Activated naive CD4-positive, alpha-beta T cell treated with anti-CD3 and anti-CD28 coated beads, Interleukin-2, amount 50 U/mL, for 16 hours (primary cell): Measurements from ENCODE around the gene FARS2.

Experiments
- DNase-seq: peaks from one replicate; pipeline ENCODE4 v3.0.0-alpha.2; 2020

The FARS2 gene

DNA sequence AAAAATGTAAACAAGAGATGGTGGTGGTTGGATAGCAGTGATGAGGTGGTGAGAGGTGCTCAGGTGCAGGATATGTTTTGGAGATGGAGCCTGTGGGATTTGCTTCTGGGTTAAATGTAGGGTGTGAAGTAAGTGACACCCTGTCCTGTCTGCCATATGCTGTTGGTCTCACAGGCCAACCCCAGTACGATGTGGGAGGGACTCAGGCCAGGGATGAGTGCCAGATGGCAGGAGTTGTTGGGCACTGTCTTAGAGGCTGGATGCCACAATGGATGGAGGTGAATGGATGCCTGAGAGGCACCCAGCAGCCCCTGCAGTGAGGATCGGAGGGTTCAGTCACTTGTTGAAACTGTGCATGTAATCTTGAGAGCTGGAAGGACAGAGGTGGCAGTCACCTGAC is 486.1 kb downstream of the FARS2 start:
- no peak for DNase-seq

DNA sequence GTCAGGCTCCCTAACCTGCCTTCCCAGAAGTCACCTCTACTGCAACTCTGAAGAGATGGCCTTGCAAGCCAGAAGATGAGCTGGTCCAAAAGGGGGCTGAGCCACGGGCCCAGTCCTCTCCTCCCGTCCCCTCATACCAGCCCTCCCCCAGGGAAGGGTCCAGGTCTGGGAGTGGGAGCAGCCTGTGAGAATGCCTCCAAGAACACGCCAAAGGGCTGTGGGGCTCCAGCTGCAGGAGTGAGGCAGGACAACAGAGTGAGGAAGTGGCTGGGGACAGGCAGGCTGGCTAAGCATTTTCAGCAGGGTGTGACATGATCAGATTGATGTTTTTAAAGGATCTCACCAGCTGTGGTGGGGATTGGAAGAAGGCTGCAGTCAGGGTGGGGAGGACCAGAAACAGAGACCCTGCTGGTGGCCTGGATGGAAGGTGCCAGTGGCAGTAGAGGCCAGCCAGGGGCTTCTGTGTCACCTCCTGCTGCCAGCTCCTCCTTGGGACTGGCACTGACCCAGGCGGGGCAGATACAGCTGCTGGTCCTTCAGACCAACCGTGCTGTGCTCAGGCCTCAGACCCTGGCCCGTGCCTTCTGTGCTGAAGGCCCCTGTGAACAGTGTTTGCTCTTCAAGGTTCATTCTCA is 487.8 kb downstream of the FARS2 start:
- no peak for DNase-seq

DNA sequence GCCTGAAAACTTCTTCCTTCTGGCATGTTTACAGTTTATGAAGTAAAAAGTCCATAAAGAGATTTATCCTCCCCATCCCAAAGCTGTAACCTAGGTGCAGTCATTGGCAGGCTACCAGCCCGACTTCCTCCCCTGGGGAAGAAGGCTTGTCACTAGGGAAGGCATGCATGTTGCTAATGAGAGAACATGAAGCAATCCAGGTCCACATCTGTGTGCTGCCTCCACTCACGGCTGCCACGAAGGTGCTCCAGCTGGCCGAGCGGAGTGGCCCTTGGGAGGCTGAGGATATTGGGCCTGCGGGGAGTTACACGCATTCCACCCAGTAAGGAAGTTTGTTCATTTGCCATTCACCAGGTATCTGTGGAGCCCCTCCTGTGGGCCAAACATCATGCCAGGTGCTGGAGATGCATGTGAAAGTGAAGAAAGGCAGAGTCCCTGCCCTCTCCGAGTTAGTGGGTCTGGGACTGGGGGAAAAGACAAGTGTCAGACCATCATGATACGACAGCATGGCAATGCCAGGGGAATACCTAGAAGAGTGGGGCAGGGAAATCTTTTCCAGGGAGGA is 488.4 kb downstream of the FARS2 start:
- DNase-seq = no peak

GRCh38 chr6:5751525-5752390 is 490.4 kb downstream of the FARS2 start:
- DNase-seq = no peak

DNA sequence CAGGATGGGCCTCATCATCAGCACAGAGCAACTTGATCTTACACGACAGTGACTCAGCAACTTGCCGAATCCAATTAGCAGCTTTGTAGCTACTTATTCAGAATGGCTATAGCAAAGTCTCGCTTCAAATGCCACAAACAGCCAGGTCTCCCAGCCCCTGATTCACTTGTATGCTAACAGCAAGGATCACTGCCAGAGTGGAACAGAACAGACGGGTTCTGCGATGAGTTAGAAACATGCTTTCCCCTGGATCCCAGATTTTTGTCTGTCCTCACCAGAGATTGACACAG is 491.0 kb downstream of the FARS2 start:
- DNase-seq = no peak

DNA sequence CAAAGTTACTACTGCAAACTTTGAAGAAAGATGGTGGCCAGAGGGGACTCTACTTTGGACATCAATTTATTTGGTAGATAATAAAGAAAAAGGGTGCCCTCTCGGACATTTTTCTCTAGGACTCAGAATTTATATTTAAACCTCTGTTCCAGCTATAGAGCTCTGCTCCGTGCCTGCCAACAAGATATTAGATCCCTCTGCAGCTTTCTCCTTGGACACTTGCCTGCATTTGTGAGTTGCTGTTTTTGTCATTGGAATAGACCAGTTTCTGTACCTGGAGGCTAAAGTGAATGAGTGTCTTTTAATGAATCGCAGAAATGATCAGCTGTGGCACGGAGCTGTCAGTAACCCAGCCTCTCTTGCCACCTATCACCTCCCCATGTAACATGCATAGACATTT is 491.9 kb downstream of the FARS2 start:
- DNase-seq = no peak

DNA sequence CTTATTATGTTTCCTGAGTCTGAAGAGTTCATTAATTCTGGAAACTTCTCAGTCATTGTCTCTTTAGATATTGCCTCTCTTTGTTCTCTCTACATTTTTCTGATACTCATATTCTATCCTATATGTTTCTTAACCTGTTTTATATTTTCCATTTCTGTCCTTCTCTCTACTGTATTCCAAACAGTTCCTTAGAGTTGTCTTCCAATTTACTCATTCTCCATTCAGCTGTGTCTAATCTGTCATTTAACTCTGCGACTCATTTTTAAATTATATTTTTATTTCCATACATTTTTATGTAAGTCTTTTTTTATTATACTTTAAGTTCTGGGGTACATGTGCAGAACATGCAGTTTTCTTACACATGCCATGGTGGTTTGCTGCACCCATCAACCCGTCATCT is 493.6 kb downstream of the FARS2 start:
- no peak for DNase-seq

GRCh38 chr6:5759571-5759970 is 498.3 kb downstream of the FARS2 start:
- DNase-seq = no peak

DNA sequence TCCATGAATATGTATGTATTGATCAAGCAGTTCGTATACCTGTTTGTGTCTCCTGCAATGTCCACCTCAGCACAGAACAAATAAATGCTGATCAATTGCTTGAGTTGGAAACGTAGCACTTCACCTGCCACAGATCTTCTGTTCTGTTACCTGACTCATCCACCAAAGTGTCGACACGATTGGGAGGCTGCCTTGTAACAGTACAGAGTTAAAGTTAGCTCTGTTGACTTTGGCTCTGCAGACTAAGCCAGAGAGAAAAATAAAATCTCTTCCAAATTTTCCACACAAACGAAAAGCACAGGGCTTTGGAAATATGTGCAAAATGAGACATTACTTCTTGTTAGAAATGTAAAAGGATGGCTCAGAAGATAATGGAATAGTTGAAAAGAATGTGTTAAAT is 500.1 kb downstream of the FARS2 start:
- no peak for DNase-seq

DNA sequence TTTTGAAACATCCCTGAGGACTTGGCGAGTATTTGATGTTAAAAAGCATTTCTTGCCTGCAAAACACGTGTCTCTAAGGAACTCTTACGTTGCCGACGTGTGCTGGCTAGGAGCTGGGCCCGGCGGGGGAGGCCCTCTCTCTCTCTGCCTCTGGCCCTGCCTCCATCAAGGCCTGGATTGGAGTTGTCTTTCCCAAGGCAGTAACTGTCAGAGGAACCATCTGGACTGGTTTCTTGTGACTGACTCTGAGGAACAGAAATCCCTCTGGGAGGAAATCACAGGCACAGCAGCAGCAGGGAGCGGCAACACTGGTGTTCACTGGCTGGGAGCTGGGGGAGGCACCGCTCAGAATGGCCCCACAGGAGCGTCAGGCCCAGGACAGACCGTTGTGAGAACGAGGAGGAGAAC is 501.3 kb downstream of the FARS2 start:
- no peak for DNase-seq

- no peak for DNase-seq
Measured at GRCh38 chr6:5763407-5763806, 502.1 kb downstream of the FARS2 start.

- DNase-seq = no peak
Measured at GRCh38 chr6:5763871-5764270, 502.6 kb downstream of the FARS2 start.

GRCh38 chr6:5764401-5764955 is 503.2 kb downstream of the FARS2 start:
- no peak for DNase-seq

DNA sequence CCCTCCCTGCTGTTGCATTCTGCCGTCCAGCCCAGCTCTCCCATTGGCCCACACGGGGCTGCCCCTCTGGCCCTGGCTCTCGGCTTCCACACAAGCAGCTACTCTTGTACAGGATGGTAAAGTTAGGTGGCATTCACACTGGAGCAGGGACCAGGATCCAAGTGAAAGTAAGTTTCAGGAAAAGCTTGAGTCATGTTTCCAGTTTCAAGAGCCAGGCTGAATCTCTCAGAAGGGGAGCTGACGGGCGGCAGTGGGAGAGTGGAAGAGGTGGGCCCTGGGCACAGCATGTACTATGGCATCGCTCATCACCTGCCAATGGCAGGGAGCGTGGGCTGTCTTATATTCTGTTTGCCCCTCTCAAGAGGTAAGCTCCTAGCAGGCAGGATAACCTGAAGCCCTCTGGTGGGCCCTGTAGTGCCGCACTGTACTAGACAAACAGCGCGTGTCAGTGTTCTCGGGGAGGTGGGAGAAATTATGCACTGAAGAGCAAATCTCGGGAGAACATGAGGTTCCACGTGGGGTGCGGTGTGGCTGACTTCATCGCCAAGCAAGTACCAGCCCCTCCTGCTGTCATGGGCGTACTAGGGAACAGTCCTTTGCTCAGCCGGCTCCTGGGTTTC is 503.9 kb downstream of the FARS2 start:
- DNase-seq = no peak

GRCh38 chr6:5766260-5766659 is 504.9 kb downstream of the FARS2 start:
- DNase-seq = no peak

- DNase-seq = no peak
Measured at GRCh38 chr6:5767471-5767870, 506.2 kb downstream of the FARS2 start.

DNA sequence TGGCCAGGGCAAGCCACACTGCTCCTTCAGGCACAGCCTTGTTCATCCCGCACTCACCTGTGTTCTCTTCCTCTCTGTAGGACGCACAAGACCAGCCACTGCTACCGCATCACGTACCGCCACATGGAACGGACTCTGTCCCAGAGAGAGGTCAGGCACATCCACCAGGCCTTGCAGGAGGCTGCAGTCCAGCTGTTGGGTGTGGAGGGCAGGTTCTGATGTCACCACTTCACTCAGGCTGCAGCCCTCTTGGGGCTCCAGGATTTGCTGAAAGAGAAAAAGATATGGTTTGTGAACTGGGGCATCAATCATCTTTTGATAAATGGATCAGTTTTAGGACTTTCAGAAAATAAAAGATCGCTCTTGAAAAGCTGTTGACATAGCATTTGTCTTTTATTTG is 509.9 kb downstream of the FARS2 start:
- DNase-seq = no peak

- DNase-seq = no peak
Measured at GRCh38 chr6:5771759-5772390, 510.6 kb downstream of the FARS2 start.

DNA sequence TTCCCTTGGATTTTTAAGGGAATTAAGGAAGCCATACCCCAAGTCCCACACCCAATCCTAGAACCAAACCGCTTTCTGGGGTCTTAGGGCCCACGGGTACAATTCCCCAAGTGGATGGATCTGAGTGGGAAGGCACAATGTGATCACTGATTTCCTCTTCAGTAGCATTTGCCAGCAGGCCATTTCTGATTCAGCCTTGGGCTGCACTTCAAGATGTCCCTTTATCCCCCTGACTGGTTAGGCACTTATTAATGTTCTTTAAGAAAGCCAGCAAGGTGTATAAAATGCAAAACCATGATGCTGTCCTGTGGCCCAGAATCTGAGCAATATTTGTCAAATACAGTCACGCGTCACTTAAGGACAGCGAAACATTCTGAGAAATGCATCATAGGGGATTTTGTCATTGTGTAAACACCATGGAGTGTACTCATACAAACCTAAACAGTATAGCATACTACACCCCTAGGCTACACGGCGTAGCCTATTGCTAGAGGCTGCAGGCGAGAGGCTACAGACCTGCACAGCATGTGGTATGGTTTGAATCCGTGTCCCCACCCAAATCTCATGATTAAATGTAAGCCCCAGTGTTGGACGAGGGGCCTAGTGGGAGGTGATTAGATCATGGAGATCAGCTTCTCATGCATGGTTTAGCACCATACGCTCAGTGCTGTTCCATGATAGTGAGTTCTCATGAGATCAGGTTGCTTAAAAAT is 511.3 kb downstream of the FARS2 start:
- no peak for DNase-seq

GRCh38 chr6:5776104-5776503 is 514.8 kb downstream of the FARS2 start:
- no peak for DNase-seq

DNA sequence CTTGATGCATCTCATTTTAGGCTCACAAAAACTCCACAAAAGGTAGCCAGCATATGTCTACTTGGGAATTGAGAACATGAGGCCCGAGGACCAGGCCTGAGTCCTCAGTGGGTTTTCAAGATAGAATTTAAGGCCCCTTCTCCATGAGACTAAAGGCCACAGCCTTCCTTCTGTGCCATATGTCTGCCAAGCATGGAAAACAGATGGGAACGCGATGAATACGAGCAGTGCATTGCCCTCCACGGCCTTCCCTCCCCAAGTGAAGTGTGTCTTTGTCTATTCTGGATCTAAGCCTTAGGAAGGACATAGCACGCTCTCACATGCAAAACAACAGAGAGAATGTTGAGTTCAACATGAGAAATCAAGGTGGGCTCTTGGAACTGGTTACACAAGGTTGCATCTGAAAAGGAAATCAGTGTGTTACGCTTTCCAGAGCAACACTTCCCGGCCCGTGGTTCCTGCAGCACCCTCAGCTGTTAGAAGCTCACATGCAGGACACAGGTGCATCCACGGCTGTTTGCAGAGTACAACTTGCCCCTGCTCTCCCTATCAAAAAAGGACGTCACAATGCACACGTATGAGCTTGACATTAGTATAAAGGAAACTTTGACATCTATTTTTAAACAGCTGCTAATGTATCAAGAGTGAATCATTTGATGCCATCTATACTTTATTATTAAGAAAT is 515.5 kb downstream of the FARS2 start:
- no peak for DNase-seq

DNA sequence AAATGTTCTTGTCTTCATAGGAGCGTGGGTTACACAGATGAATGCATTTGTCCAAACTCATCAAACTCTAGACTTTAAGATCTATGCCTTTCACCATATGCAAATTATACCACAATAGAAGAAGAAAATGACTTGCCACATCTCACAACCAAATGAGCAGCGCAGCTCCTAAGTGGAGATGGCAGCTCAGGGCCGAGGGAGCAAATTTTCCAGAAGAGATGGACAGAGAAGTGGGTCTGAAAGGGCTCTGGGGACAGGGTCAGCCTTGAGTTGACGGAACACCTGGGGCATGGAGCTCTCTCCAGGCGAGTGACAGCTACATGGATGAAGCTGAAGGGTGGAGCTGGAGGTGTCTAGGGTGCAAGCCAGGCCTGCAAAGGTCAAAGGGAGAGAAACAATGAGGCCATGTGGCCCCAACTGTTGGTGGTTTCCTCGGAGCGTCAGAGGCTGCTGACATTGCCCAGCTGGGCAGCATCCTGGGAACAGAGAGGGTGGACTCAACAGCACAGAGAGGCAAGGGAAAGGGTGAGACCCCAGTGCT is 517.1 kb downstream of the FARS2 start:
- DNase-seq = no peak
